NCI-H2081 (cell line): ENCODE data around the gene CCDC70.
"Not testable (repeated sequence)": the region's sequence is repeated elsewhere in the genome, so short reads cannot be mapped to it uniquely, and the experiment has no call there.

ENCODE experiments used
- DNase-seq, 2 experiments: peaks; one replicate each; lab custom pipeline; 2025; lab: John Stamatoyannopoulos, UW

The CCDC70 gene

DNA sequence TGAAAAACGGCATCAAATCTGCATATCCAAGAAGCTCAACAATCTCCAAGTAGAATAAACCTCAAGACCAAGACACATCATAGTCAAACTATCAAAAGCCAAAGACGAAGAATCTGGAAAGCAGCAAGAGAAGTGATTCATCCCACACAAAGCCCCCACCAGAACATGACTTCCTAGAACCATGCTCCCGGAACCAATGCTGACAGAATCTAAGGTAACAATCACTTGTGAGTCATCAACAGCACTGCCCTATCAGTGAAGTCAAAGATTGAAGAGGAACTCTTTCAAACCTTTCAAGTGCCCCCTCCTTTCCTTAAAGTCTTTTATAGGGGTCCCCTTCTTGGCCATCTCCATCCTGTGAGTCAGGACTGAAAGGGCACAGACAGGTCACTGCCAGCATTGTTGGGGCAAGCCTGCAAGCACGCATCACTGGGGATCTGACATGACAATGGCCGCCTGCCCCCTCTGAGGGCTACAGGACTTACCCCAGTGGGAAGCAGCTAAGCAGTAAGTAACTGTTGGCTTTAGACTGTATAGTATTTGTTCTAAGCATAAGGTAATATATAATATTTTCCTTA is at the start of gene CCDC70:
TSS of gene CCDC70 (plus strand) at position 247 of the 578 bp plus-strand sequence. CDS start 3,443 bp downstream, outside the sequence.
- DNase-seq = no peak

DNA sequence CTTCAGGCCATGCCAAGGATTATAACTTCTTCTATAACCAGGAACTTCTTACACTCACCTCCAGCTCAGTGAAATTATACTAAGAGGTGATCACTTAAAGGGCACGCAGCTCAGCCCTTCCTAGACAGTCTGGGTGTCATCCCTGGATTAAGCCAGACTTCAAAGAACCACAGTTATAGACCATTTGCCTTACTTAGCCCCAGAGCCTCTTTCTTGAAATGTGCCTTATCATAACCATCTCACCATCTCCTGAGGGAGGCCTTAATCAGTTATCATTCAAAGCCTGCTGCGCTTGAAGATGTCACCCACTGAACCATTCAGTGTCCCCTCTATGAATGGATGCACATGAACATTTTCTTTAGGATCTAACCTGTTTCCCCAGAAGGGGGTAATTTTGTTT is 47.7 kb upstream of the CCDC70 start:
- no peak for DNase-seq

DNA sequence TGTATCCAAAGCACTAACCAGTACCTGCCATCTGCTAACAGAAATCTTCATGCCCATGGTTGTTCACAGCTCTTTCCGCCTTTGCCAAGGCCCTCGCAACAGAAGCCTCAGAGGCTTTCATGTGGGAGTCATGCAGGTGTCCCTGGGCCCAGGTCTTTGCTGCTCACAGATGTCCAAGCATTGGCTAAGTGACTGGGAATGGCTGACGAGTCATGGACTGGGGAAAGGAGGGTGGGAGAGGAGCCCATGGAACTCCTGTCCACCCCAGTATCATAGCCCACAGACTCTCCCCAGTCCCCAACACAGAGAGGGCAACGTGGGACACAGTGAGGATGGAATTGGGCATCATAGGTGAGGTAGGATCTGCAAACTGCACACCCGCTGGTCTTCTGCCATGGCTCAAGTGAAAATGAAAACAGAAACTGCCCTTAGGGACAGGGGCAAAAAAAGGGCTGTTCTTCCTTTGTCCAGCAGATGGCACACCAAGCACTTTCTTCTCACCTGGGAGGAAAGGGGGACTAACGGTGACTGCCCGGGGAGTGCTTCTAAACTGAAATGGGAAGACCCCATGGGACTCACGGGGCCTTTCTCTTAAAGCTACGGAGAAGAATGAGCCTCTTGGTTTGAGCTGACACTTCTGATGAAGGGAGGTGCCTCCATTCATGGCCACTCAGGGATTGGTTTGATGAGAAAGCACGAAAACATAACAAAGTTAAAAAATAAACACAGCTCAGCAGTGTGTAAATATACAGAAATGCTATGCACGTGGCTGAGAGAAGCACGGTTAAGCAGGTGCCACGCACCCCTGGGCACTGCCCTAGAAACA is 46.7 kb upstream of the CCDC70 start:
- DNase-seq = peak; percentile 58

GRCh38 chr13:51815848-51816247 is 45.9 kb upstream of the CCDC70 start:
- no peak for DNase-seq

GRCh38 chr13:51816604-51817249 is 45.0 kb upstream of the CCDC70 start:
- no peak for DNase-seq

GRCh38 chr13:51817717-51818116 is 44.1 kb upstream of the CCDC70 start:
- DNase-seq = no peak

- no peak for DNase-seq
Observed at GRCh38 chr13:51818276-51818675, 43.5 kb upstream of the CCDC70 start.

- DNase-seq = no peak
Observed at GRCh38 chr13:51818781-51819511, 42.8 kb upstream of the CCDC70 start.

- DNase-seq = no peak
Observed at GRCh38 chr13:51819544-51819943, 42.2 kb upstream of the CCDC70 start.

DNA sequence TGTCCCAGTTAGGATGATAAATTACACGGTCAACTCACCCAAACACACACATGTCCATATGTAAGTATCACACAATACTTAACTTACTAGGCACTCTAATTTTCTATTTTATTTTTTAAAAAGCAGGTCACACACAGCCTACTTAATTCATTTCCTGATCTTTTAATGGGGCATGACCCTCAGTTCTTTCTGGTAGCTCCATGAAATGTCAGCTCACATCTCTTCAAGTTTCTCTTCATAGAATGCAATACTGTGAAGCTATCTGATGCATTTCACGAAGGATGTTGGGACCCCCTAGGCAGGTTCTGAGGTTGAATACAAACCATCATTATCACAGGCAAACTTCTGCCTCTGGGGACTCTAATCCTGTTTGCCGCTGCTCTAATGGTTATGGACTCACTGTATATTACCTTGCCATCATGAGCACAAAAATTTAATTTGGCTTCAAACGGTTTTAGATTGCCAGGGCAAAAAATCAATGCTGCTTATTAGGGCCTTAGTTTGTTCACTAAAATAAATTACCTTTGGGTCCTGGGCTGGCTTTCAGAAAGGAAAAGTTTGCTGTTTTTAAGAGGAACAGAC is 41.7 kb upstream of the CCDC70 start:
- DNase-seq = no peak

DNA sequence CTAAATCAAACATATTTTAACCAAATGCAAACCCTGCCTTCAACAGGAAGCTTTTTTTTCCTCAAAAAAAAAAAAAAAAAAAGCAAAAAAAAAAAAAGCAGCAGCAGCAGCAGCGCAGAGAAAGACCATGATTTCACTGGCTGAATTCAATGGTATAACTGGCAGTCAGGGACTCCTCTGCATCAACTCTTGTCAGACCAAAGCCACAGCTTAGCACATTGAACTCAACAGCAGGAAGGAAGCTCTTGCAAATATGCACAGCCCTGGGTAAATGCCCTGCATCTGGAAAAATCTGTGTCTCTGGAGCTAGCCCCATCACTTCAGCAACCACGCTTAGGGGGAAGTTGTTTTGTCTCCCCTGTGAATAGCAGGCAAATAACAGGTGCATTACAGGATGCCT is 40.2 kb upstream of the CCDC70 start:
- DNase-seq = no peak

- DNase-seq = no peak
Observed at GRCh38 chr13:51822106-51822815, 39.5 kb upstream of the CCDC70 start.

DNA sequence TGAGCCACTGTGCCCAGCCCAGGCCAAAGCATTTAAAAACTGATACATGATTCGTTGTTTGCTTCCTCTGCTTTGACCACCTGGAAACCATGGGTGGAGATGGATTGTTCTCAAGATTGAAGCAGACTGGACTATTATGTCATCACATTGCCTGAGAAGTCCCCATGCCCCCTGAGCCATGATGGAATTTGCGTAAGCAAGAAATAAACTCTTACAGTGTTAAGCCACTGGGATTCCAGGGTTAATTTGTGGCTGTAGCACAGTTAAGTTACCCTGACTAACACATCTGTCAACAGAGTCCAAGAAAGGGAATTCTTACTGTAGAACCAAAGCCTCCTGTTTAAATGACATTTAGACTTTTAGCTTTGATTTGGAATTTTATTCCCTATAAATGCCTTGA is 38.4 kb upstream of the CCDC70 start:
- no peak for DNase-seq

GRCh38 chr13:51823863-51824262 is 37.9 kb upstream of the CCDC70 start:
- DNase-seq = no peak

GRCh38 chr13:51824712-51825111 is 37.1 kb upstream of the CCDC70 start:
- DNase-seq = not testable (repeated sequence)

- no peak for DNase-seq
Observed at GRCh38 chr13:51825165-51825592, 36.6 kb upstream of the CCDC70 start.

DNA sequence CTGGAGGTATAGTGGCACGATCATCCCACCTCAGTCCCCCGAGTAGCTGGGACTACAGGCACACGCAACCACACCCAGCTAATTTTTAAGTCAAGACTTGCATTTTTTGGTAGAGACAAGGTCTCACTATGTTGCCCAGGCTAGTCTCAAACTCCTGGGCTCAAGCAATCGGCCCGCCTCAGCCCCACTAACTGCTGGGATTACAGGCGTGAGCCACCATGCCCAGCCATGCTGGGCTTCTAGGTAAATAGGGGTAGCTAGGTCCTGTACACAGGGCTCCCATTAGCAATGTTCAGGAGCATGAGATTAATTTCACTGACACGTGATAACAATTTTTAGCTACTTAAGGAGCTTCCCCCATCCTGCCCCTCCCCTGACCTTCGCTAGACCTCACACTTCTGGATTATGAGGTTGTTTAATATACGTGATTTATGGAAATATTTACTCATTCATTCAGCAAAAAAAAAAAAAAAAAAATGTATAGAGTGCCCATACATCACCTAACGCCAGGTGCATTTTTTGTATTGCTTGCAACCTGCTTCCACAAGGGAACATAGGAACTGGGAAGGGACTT is 36.0 kb upstream of the CCDC70 start:
- DNase-seq = no peak

- no peak for DNase-seq
Observed at GRCh38 chr13:51826606-51827005, 35.2 kb upstream of the CCDC70 start.

DNA sequence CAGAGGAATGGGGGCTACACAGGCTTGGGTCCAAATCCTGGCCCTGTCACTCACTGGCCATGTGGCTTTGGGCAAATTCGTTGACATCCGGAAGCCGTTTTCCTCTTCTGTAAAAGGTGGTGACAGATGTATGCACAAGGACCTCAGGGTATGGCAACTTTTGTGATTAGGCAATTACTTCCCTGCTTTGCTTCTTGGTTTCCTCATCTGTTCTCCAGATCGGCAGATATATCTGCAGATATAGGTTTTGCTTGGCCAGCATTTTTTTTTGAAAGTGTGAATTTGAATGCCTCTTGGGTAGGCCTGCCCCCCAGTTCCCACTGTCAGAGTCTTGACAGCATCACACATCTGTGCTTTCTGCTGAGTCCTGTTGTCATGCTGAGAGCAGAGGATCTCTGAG is 34.5 kb upstream of the CCDC70 start:
- no peak for DNase-seq

GRCh38 chr13:51828730-51829567 is 32.8 kb upstream of the CCDC70 start:
- no peak for DNase-seq
